Endothelial cell of umbilical vein (primary cell): Measurements from ENCODE around the gene HDAC4. TPM values are rescaled to one million over a fixed set of nuclear protein-coding genes. Genes with fewer than 3 reads are reported as not detected.

Experiments
- BruUV-seq: library from RNA; stranded (reverse); fragments of 400-500 nt; replicated peaks from 2 replicates; lab custom pipeline; 2021; lab: Mats Ljungman, UMichigan
- CTCF ChIA-PET: fragments of 300-600, 350-600 bp; sonication (Branson Sonifier 250); formaldehyde crosslinking; loops from one replicate; lab custom pipeline; 2021; ENCODE audit warnings: antibody characterized with exemption, inconsistent platforms; lab: Charles Lee
- POLR2A ChIA-PET: fragments of 300-600, 350-600 bp; sonication (Branson Sonifier 250); formaldehyde crosslinking; loops from one replicate; lab custom pipeline; 2021; ENCODE audit warnings: antibody characterized with exemption, inconsistent platforms; lab: Charles Lee
- DNase-seq: peaks from one replicate; pipeline ENCODE4 v3.0.0-alpha.2; 2011; ENCODE audit warnings: low read depth, low spot score
- FAIRE-seq: peaks from 2 replicates; lab custom pipeline; 2011; peaks lifted over from hg19 to GRCh38; lab: Jason Lieb, UNC
- H2AFZ ChIP-seq: 2 replicates; pipeline ENCODE4 v1.6.0; 2012; ENCODE audit warnings: low read depth, low read length, control low read depth, inconsistent platforms
- H3K27ac ChIP-seq: 2 replicates; pipeline ENCODE4 v1.5.1; 2011; ENCODE audit warnings: low read depth, mild to moderate bottlenecking, control low read depth, low read length, moderate library complexity; ENCODE audit not compliant: insufficient read depth
- H3K27me3 ChIP-seq, 2 experiments: 2 replicates each; pipeline versions ENCODE4 v1.6.0 to v1.6.1; 2011; ENCODE audit warnings: low read length in 2 of 2, mixed read lengths in 1 of 2; ENCODE audit not compliant: control insufficient read depth in 2 of 2, insufficient read depth in 2 of 2
- H3K36me3 ChIP-seq, 2 experiments: 2 replicates in 1 of 2; 3 replicates in 1 of 2; pipeline ENCODE4 v1.5.1; 2011; ENCODE audit warnings: low read length in 2 of 2, mild to moderate bottlenecking in 1 of 2, moderate library complexity in 1 of 2; ENCODE audit not compliant: control insufficient read depth in 2 of 2, insufficient read depth in 2 of 2; ENCODE audit errors: extremely low read depth in 1 of 2
- H3K4me1 ChIP-seq: 3 replicates; pipeline ENCODE4 v1.5.1; 2011; ENCODE audit warnings: mild to moderate bottlenecking, low read length; ENCODE audit not compliant: control insufficient read depth, insufficient read depth; ENCODE audit errors: extremely low read depth
- H3K4me2 ChIP-seq: 2 replicates; pipeline ENCODE4 v1.6.1; 2011; ENCODE audit warnings: low read length, control low read depth, mixed read lengths; ENCODE audit not compliant: insufficient read depth
- H3K4me3 ChIP-seq, 3 experiments: fragments of 200-600 bp in 1 of 3; sonication (generic), shearing (Covaris generic) in 1 of 3; replicated peaks in 1 of 3; 2 replicates each; pipeline ENCODE4 v1.5.1; 2011 to 2016; ENCODE audit warnings: control low read depth in 3 of 3, low read length in 3 of 3, mild to moderate bottlenecking in 2 of 3, inconsistent platforms in 1 of 3, low read depth in 1 of 3, moderate library complexity in 1 of 3; ENCODE audit not compliant: insufficient read depth in 1 of 3
- H3K79me2 ChIP-seq: 2 replicates; pipeline ENCODE4 v1.6.0; 2012; ENCODE audit warnings: low read length, inconsistent platforms; ENCODE audit not compliant: control insufficient read depth, insufficient read depth
- H3K9ac ChIP-seq: replicated peaks from 2 replicates; pipeline ENCODE3; 2011; ENCODE audit warnings: low read length, control low read depth; ENCODE audit not compliant: insufficient read depth; ENCODE audit errors: extremely low read depth
- H3K9me1 ChIP-seq: replicated peaks from 3 replicates; pipeline ENCODE4 v1.6.0; 2011; ENCODE audit warnings: mild to moderate bottlenecking, low read length; ENCODE audit not compliant: control insufficient read depth, insufficient read depth; ENCODE audit errors: extremely low read depth
- H3K9me3 ChIP-seq: replicated peaks from 2 replicates; pipeline ENCODE4 v1.5.1; 2012; ENCODE audit warnings: low read length, inconsistent platforms; ENCODE audit not compliant: control insufficient read depth, insufficient read depth
- H4K20me1 ChIP-seq: replicated peaks from 2 replicates; pipeline ENCODE3; 2011; ENCODE audit warnings: mild to moderate bottlenecking, low read length; ENCODE audit not compliant: control insufficient read depth, insufficient read depth; ENCODE audit errors: extremely low read depth
- CTCF ChIP-seq, 2 donors: IDR thresholded peaks; 1 replicate in 1 of 2; 2 replicates in 1 of 2; pipeline ENCODE4 v1.5.1; 2011; ENCODE audit warnings: low read length in 2 of 2, mild to moderate bottlenecking in 2 of 2, moderate library complexity in 2 of 2, control low read depth in 1 of 2, inconsistent platforms in 1 of 2, low read depth in 1 of 2; ENCODE audit not compliant: insufficient read depth in 1 of 2; ENCODE audit errors: extremely low read depth in 1 of 2
- EZH2 ChIP-seq: IDR thresholded peaks from 2 replicates; pipeline ENCODE4 v1.6.1; 2012; ENCODE audit warnings: borderline replicate concordance, low read depth, mild to moderate bottlenecking, moderate library complexity, low read length, inconsistent platforms; ENCODE audit not compliant: severe bottlenecking
- FOS ChIP-seq: IDR thresholded peaks from 2 replicates; pipeline ENCODE4 v1.6.1; 2011; ENCODE audit warnings: mild to moderate bottlenecking, low read length, moderate library complexity, borderline replicate concordance; ENCODE audit not compliant: insufficient read depth
- GATA2 ChIP-seq: IDR thresholded peaks from 2 replicates; pipeline ENCODE4 v1.7.0; 2011; ENCODE audit warnings: low read depth, mild to moderate bottlenecking, moderate library complexity, mixed read lengths, low read length; ENCODE audit not compliant: insufficient read length, insufficient read depth
- JUN ChIP-seq: IDR thresholded peaks from 2 replicates; pipeline ENCODE4 v1.6.1; 2011; ENCODE audit warnings: borderline replicate concordance, low read depth; ENCODE audit not compliant: insufficient read length, insufficient read depth
- MAX ChIP-seq: IDR thresholded peaks from 2 replicates; pipeline ENCODE4 v1.6.1; 2011; ENCODE audit not compliant: insufficient read depth, insufficient read length
- MYC ChIP-seq: IDR thresholded peaks from one replicate; pipeline ENCODE4 v1.6.1; 2011; ENCODE audit warnings: mild to moderate bottlenecking, low read depth, low read length
- POLR2A ChIP-seq: IDR thresholded peaks from 2 replicates; pipeline ENCODE4 v1.6.1; 2012; ENCODE audit warnings: low read depth, mild to moderate bottlenecking, control low read depth, low read length
- POLR2AphosphoS5 ChIP-seq: IDR thresholded peaks from 2 replicates; pipeline ENCODE4 v1.6.1; 2012; ENCODE audit warnings: low read depth, mild to moderate bottlenecking, control low read depth, low read length, moderate library complexity; ENCODE audit not compliant: insufficient read depth
- dilution Hi-C: fragments of 300-500 bp; cut with MboI; formaldehyde crosslinking; loops from one replicate; pipeline ENCODE4 v1.15.0; 2019; ENCODE audit warnings: low sequenced_read_pairs; ENCODE audit not compliant: extremely low pct_ligation_motif_present
- intact Hi-C: fragments of 100-400 bp; cut with micrococcal nuclease; formaldehyde crosslinking; loops from one replicate; pipeline ENCODE4 v1.10.0; 2022
- polyA plus RNA-seq, 4 experiments: library from polyadenylated mRNA; depleted of rRNA in 3 of 4; stranded (reverse) in 3 of 4; unstranded in 1 of 4; fragments of >200 nt; gene quantifications; 2 replicates each; pipeline versions ENCODE4 v1.2.1 to v1.2.3, GENCODE V29; 2011 to 2012; ENCODE audit warnings: missing spikeins in 1 of 4
- total RNA-seq: library from RNA; stranded (reverse); gene quantifications from 2 replicates; pipeline ENCODE4 v1.2.3, GENCODE V29; 2021

Gene HDAC4
- total and polyA plus RNA-seq, 2 donors (not counting 3 experiments of a cell fraction or from before 2014, with no cell fraction given): 13.4 to 33.0 TPM

GRCh38 chr2:239081046-239081445 is 319.8 kb downstream of the HDAC4 start:
- dilution Hi-C loops: no loop called here
- Histone ChIP-seq H2AFZ (no peak overlapping the region), H3K9me3 (no peaks in the 10 kb centered on the region), H3K36me3 (no peaks in the 10 kb centered on the region), H3K27ac (no peak overlapping the region), H3K4me2 (no peak overlapping the region), H3K9ac (no peak overlapping the region), H3K4me1 (no peaks in the 10 kb centered on the region), H3K27me3 (no peaks in the 10 kb centered on the region), H3K4me3 (no peak overlapping the region), H3K9me1 (no peaks in the 10 kb centered on the region), H4K20me1 (no peaks in the 10 kb centered on the region), H3K79me2 (no peaks in the 10 kb centered on the region)
- FAIRE-seq: no peak
- ChIA-PET CTCF (no interaction called here), POLR2A (no interaction called here)
- BruUV-seq: no TSS peak
- intact Hi-C loops: no loop called here
- DNase-seq: no peak
- TF ChIP-seq MAX (no peak), FOS (no peak), JUN (no peak), GATA2 (no peak), EZH2 (no peak), POLR2AphosphoS5 (no peak), MYC (no peak), POLR2A (no peak), CTCF (IDR thresholded peaks at IDR 0.05; ENCODE audit: extremely low read depth in 1 of 2, insufficient read depth in 1 of 2, low read depth in 1 of 2, low read length in 2 of 2) (no peak)
